PFSK-1 (cell line): Measurements from ENCODE around the gene CDH26.

Experiments
- POLR2AphosphoS5 ChIP-seq: IDR thresholded peaks from 2 replicates; pipeline ENCODE4 v1.6.1; 2012; ENCODE audit warnings: low read depth, mild to moderate bottlenecking, control low read depth, low read length, moderate library complexity
- SIN3A ChIP-seq: IDR thresholded peaks from 2 replicates; pipeline ENCODE4 v1.6.1; 2012; ENCODE audit warnings: mild to moderate bottlenecking, low read length, moderate library complexity, borderline replicate concordance; ENCODE audit not compliant: insufficient read depth

DNA sequence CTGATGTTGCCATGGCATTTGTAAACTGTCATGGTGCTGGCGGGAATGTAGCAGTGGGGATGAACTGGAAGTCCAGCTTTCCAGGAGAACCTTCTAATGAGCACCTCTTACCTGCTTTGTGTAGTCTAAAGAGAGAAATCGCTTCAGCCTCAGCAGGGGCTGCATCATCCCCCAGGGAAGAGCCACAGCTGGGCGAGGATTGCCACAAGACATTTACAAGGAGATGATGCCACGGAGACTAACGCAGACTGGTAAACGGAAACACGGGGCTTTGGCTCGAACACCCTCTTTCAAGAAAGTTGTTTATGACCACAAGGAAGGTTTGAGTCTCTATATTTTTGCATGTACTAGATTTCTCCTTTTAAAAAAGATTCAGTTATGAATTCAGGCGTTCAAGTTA, 72.9 kb downstream of the CDH26 start:
- TF ChIP-seq POLR2AphosphoS5 (no peak), SIN3A (no peak)
